Muscle layer of duodenum (tissue), 2 donors: Measurements from ENCODE around the gene DLG1.

Experiments used
- H3K27ac ChIP-seq: one replicate; pipeline ENCODE4 v1.7.0; 2013; ENCODE audit warnings: mild to moderate bottlenecking, low read length
- H3K27me3 ChIP-seq: one replicate; pipeline ENCODE4 v1.7.0; 2013; ENCODE audit warnings: low read depth, mild to moderate bottlenecking, control low read depth, low read length
- H3K36me3 ChIP-seq, 2 donors: one replicate each; pipeline ENCODE4 v1.7.0; 2013; ENCODE audit warnings: low read length in 2 of 2, control low read depth in 1 of 2, mild to moderate bottlenecking in 1 of 2; ENCODE audit not compliant: insufficient read depth in 2 of 2, control insufficient read depth in 1 of 2
- H3K4me1 ChIP-seq, 2 donors: one replicate each; pipeline ENCODE4 v1.7.0; 2013; ENCODE audit warnings: low read length in 2 of 2, mild to moderate bottlenecking in 2 of 2, control low read depth in 1 of 2, moderate library complexity in 1 of 2; ENCODE audit not compliant: insufficient read depth in 2 of 2, control insufficient read depth in 1 of 2
- H3K4me3 ChIP-seq, 2 donors: one replicate each; pipeline ENCODE4 v1.7.0; 2013; ENCODE audit warnings: low read length in 2 of 2, low read depth in 1 of 2, mild to moderate bottlenecking in 1 of 2
- H3K9me3 ChIP-seq, 2 donors: one replicate each; pipeline ENCODE4 v1.7.0; 2013; ENCODE audit warnings: low read length in 2 of 2, control low read depth in 1 of 2, mild to moderate bottlenecking in 1 of 2; ENCODE audit not compliant: control insufficient read depth in 1 of 2
- donor health status: healthy.

DLG1 gene

GRCh38 chr3:197260491-197261163 lies 37.8 kb downstream of the DLG1 start:
- peaks cover 0 to 5% of the 10 kb centered on the region in 2 donors for H3K4me1 ChIP-seq
- no peaks in the 10 kb centered on the region for H3K27me3 ChIP-seq
- no peaks in the 10 kb centered on the region for H3K9me3 ChIP-seq
- no peak overlapping the region for H3K27ac ChIP-seq
- no peaks in the 10 kb centered on the region for H3K36me3 ChIP-seq
- no peak overlapping the region for H3K4me3 ChIP-seq

- Histone ChIP-seq H3K36me3 (no peaks in the 10 kb centered on the region), H3K9me3 (no peaks in the 10 kb centered on the region), H3K4me1 (peaks cover 0 to 5% of the 10 kb centered on the region in 2 donors)
These were observed 39.3 kb downstream of the DLG1 start for GRCh38 chr3:197259096-197259495.

DNA sequence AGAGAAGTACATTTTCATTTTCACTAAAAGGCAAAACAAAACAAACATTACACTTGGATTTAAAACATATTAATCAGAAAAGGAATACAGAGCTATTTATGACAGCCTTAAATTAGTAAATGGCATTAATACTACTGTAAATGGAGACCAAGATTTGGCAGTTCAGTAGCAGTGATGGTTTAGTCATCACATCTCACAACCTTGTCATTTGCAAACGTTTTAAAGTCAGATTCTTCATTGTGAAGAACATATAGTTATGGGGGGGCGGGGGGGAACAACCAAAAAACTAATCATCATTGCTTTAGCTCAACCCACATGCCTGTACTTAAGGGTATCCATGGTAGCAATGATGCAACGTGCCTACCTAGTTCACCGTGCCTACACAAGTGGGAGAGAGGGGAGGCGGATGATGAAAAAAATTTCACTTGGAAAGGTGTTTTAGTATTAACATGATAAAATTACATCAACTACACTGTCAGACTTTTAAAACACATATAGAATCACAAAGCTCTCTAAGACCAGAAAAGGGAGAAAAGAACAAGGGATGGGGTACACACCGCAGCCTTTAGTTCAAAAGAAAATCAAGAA lies 40.1 kb downstream of the DLG1 start:
- Histone ChIP-seq H3K36me3 (no peaks in the 10 kb centered on the region), H3K27ac (no peak overlapping the region), H3K27me3 (no peaks in the 10 kb centered on the region), H3K9me3 (no peaks in the 10 kb centered on the region), H3K4me1 (peaks cover 0 to 5% of the 10 kb centered on the region in 2 donors), H3K4me3 (no peak overlapping the region)

More at GRCh38 chr3:197259096-197259495, 39.3 kb downstream of the DLG1 start:
- no peaks in the 10 kb centered on the region for H3K27me3 ChIP-seq
- no peak overlapping the region for H3K27ac ChIP-seq
- H3K4me3 ChIP-seq: no peak overlapping the region

- Histone ChIP-seq H3K27me3 (no peaks in the 10 kb centered on the region), H3K4me1 (peaks cover 0 to 5% of the 10 kb centered on the region in 2 donors), H3K27ac (no peak overlapping the region), H3K9me3 (no peaks in the 10 kb centered on the region), H3K36me3 (no peaks in the 10 kb centered on the region), H3K4me3 (no peak overlapping the region)
These were observed 40.7 kb downstream of the DLG1 start for GRCh38 chr3:197257711-197258110.

DNA sequence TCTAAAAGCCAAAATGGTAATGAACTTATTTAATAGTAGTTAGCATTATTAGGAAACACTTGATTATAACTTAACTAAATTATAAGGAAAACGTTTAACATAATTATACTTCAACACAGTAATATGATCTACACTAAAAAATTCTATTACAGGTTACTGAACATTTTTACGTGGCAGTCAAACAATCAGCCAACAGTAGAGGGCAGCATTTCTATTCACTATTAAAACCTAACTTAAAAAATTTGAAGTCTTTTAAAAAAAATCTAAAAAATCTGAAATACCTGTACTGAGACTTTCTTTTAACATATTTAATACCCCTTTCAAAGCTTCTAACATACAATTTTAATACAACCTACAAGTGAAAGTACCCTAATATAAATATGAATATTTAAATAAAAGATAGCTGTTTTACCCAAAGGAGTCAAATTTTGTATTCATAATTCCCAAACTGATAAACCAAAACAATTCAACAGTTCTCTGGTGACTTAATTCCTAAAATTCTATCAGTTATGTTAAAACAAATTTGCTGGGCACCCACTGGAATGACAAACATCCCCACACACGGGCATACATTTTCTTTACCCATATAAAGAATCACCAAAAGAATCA lies 41.5 kb downstream of the DLG1 start:
- Histone ChIP-seq H3K4me3 (no peak overlapping the region), H3K9me3 (no peaks in the 10 kb centered on the region), H3K27ac (no peak overlapping the region), H3K4me1 (peaks cover 0 to 5% of the 10 kb centered on the region in 2 donors), H3K27me3 (no peaks in the 10 kb centered on the region), H3K36me3 (no peaks in the 10 kb centered on the region)

GRCh38 chr3:197256104-197256503 lies 42.3 kb downstream of the DLG1 start:
- H3K36me3 ChIP-seq: no peaks in the 10 kb centered on the region
- H3K4me3 ChIP-seq: no peak overlapping the region
- H3K27ac ChIP-seq: no peak overlapping the region
- H3K9me3 ChIP-seq: no peaks in the 10 kb centered on the region
- peaks cover 0 to 5% of the 10 kb centered on the region in 2 donors for H3K4me1 ChIP-seq
- no peaks in the 10 kb centered on the region for H3K27me3 ChIP-seq

DNA sequence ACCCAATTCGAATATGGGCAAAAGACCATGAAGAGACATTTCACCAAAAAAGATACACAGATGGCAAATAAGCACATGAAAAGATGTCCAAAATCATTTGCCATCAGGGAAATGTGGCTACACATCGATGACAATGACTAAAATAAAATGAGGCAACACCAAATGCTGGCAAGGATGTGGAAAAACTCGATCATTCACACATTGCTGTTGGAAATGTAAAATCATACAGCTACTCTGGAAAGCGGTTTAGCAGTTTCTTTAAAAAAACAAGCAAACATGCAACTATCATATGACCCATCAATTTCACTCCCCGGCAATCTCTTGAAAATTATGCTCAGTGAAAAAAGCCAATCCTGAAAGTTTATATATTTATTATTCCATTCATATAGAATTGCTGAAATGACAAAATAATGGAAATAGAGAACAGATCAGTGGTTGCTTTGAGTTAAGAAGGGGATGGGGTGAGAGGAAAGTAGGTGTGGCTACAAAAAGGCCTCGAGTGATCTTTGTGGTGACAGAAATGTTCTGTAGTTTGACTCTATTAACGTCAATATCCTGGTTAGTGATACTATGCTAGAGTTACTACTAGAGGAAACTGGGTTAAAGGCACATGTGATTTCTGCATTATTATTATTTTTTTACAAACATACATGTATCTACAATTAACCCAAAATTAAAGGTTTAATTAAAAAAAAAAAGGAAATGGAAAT lies 45.0 kb downstream of the DLG1 start:
- H3K4me3 ChIP-seq: no peak overlapping the region
- H3K9me3 ChIP-seq: peaks cover 0 to 11% of the 10 kb centered on the region in 2 donors
- no peak overlapping the region for H3K27ac ChIP-seq
- no peaks in the 10 kb centered on the region for H3K27me3 ChIP-seq
- H3K4me1 ChIP-seq: peaks cover 0 to 5% of the 10 kb centered on the region in 2 donors
- H3K36me3 ChIP-seq: no peaks in the 10 kb centered on the region

- H3K4me1 ChIP-seq: no peaks in the 10 kb centered on the region
- H3K27me3 ChIP-seq: no peaks in the 10 kb centered on the region
- H3K27ac ChIP-seq: no peak overlapping the region
- peaks cover 0 to 2% of the 10 kb centered on the region in 2 donors for H3K36me3 ChIP-seq
- no peak overlapping the region for H3K4me3 ChIP-seq
- H3K9me3 ChIP-seq: peaks cover 0 to 19% of the 10 kb centered on the region in 2 donors
These were observed 48.9 kb downstream of the DLG1 start for GRCh38 chr3:197249542-197249941.

DNA sequence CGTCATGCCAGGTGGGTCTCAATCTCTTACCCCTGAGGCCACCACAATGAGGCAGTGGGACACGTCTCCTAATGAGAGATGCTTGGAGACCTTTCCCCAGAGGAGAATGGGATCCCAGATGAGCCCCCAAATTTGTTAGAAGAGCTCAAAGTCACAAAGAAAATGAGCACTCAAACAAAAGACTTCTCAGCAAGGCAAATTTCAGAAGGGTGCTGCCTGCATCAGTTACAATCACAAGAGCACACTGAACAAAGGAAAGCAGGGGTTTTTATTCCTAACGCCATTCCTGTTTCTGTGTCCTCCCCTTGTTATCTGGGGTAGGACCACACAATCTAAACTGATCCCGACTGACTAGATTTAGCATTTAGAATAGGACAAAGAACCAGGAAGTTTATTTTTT lies 50.1 kb downstream of the DLG1 start:
- H3K4me1 ChIP-seq: no peaks in the 10 kb centered on the region
- H3K27me3 ChIP-seq: no peaks in the 10 kb centered on the region
- H3K9me3 ChIP-seq: peaks cover under 1 to 19% of the 10 kb centered on the region in 2 donors
- peaks cover 5 to 11% of the 10 kb centered on the region in 2 donors for H3K36me3 ChIP-seq
- no peak overlapping the region for H3K4me3 ChIP-seq
- no peak overlapping the region for H3K27ac ChIP-seq

GRCh38 chr3:197244751-197245150 lies 53.7 kb downstream of the DLG1 start:
- Histone ChIP-seq H3K36me3 (peaks cover 5 to 13% of the 10 kb centered on the region in 2 donors), H3K27ac (no peak overlapping the region), H3K4me1 (no peaks in the 10 kb centered on the region), H3K9me3 (peaks cover 15 to 25% of the 10 kb centered on the region in 2 donors), H3K4me3 (no peak overlapping the region), H3K27me3 (no peaks in the 10 kb centered on the region)

DNA sequence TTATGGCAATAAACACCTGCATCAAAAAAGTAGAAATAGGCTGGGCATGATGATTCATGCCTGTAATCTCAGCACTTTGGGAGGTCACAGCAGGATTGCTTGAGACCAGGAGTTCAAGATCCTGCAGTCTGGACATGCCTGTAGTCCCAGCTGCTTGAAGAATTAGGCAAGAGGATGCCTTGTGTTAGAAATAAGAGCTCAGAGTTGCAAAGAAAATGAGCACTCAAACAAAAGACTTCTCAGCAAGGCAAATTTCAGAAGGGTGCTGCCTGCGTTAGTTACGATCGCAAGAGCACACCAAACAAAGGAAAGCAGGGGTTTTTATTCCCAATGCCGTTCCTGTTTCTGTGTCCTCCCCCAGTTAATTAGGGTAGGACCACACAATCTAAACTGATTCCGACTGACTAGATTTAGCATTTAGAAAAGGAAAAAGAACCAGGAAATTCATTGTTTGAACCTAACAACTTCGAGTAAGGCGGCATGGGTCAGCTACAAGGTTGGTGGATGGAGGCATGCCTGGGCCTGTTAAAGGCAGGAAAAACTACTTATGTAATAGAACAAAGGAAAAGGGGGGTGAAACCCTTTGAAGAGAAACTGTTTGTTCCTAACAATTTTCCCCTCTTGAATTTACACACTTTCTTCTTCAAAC lies 55.5 kb downstream of the DLG1 start:
- H3K36me3 ChIP-seq: peaks cover 5 to 13% of the 10 kb centered on the region in 2 donors
- no peak overlapping the region for H3K4me3 ChIP-seq
- no peaks in the 10 kb centered on the region for H3K4me1 ChIP-seq
- peaks cover 12 to 15% of the 10 kb centered on the region in 2 donors for H3K9me3 ChIP-seq
- H3K27ac ChIP-seq: no peak overlapping the region
- no peaks in the 10 kb centered on the region for H3K27me3 ChIP-seq
